ENCODE measurements around the gene WIPF3. TPM values are rescaled to one million over a fixed set of nuclear protein-coding genes. Genes with fewer than 3 reads are reported as not detected.

The WIPF3 gene
- total RNA-seq, 2 donors from 2014 or later: 5.2 to 7.2 TPM

GRCh38 chr7:29793507-29793906 is 12.8 kb upstream of the WIPF3 start:
- H3K27ac Mint-ChIP-seq: no peak overlapping the region
- H3K9me3 Mint-ChIP-seq: no peaks in the 10 kb centered on the region
- Histone ChIP-seq H3K4me3 (ENCODE audit: low read length) (peak overlapping the region; percentile 39), H3K27me3 (ENCODE audit: control insufficient read depth, insufficient read depth, low read length, poor library complexity, severe bottlenecking) (no peaks in the 10 kb centered on the region), H3K4me1 (ENCODE audit: control insufficient read depth, insufficient read depth, low read length) (peaks cover 5% of the 10 kb centered on the region), H3K36me3 (ENCODE audit: control insufficient read depth, insufficient read depth, low read length) (no peaks in the 10 kb centered on the region), H3K9me3 (ENCODE audit: control insufficient read depth, low read length) (no peaks in the 10 kb centered on the region), H3K9ac (ENCODE audit: extremely low read depth, low read length, poor library complexity, severe bottlenecking) (no peak overlapping the region), H3K27ac (ENCODE audit: low read depth, low read length) (no peak overlapping the region)
- peaks cover 11% of the 10 kb centered on the region for H3K27me3 Mint-ChIP-seq (ENCODE audit: insufficient read depth)
- no peaks in the 10 kb centered on the region for H3K36me3 Mint-ChIP-seq (ENCODE audit: low read depth)
- H3K4me1 Mint-ChIP-seq: peaks cover 23% of the 10 kb centered on the region
- TF ChIP-seq CTCF (conservative IDR thresholded peaks at IDR 0.05): no peak
- peak overlapping the region; percentile 28 for H3K4me3 Mint-ChIP-seq
- WGBS, 2 experiments (ENCODE audit: insufficient coverage in 1 of 2, insufficient read length in 1 of 2): 0% methylated on average over 2 of the region's 2 CpGs
- peak; percentile 81 for DNase-seq

GRCh38 chr7:29794959-29795629 is 11.2 kb upstream of the WIPF3 start:
- Mint-ChIP-seq H3K27me3 (ENCODE audit: insufficient read depth) (peaks cover 11% of the 10 kb centered on the region), H3K4me1 (peaks cover 23% of the 10 kb centered on the region), H3K27ac (no peak overlapping the region), H3K4me3 (no peak overlapping the region), H3K36me3 (ENCODE audit: low read depth) (no peaks in the 10 kb centered on the region), H3K9me3 (no peaks in the 10 kb centered on the region)
- Histone ChIP-seq H3K4me1 (ENCODE audit: control insufficient read depth, insufficient read depth, low read length) (peaks cover 5% of the 10 kb centered on the region), H3K9ac (ENCODE audit: extremely low read depth, low read length, poor library complexity, severe bottlenecking) (no peak overlapping the region), H3K27me3 (ENCODE audit: control insufficient read depth, insufficient read depth, low read length, poor library complexity, severe bottlenecking) (no peaks in the 10 kb centered on the region), H3K4me3 (ENCODE audit: low read length) (no peak overlapping the region), H3K9me3 (ENCODE audit: control insufficient read depth, low read length) (no peaks in the 10 kb centered on the region), H3K36me3 (ENCODE audit: control insufficient read depth, insufficient read depth, low read length) (no peaks in the 10 kb centered on the region), H3K27ac (ENCODE audit: low read depth, low read length) (no peak overlapping the region)
- DNase-seq: no peak
- 91 to 93% methylated on average over 4 to 6 of the region's 6 CpGs for WGBS, 2 experiments (ENCODE audit: insufficient coverage in 1 of 2, insufficient read length in 1 of 2)
- TF ChIP-seq CTCF (conservative IDR thresholded peaks at IDR 0.05): no peak

- Histone ChIP-seq H3K36me3 (ENCODE audit: control insufficient read depth, insufficient read depth, low read length) (no peaks in the 10 kb centered on the region), H3K4me1 (ENCODE audit: control insufficient read depth, insufficient read depth, low read length) (peaks cover 5% of the 10 kb centered on the region), H3K9ac (ENCODE audit: extremely low read depth, low read length, poor library complexity, severe bottlenecking) (no peak overlapping the region), H3K4me3 (ENCODE audit: low read length) (no peak overlapping the region), H3K9me3 (ENCODE audit: control insufficient read depth, low read length) (no peaks in the 10 kb centered on the region), H3K27me3 (ENCODE audit: control insufficient read depth, insufficient read depth, low read length, poor library complexity, severe bottlenecking) (no peaks in the 10 kb centered on the region), H3K27ac (ENCODE audit: low read depth, low read length) (no peak overlapping the region)
- 85 to 92% methylated on average over 2 of the region's 2 CpGs for WGBS, 2 experiments (ENCODE audit: insufficient coverage in 1 of 2, insufficient read length in 1 of 2)
- no peaks in the 10 kb centered on the region for H3K36me3 Mint-ChIP-seq (ENCODE audit: low read depth)
- DNase-seq: no peak
- peaks cover 23% of the 10 kb centered on the region for H3K4me1 Mint-ChIP-seq
- H3K9me3 Mint-ChIP-seq: no peaks in the 10 kb centered on the region
- H3K27me3 Mint-ChIP-seq (ENCODE audit: insufficient read depth): peaks cover 11% of the 10 kb centered on the region
- no peak for TF ChIP-seq CTCF (conservative IDR thresholded peaks at IDR 0.05)
- no peak overlapping the region for H3K4me3 Mint-ChIP-seq
- no peak overlapping the region for H3K27ac Mint-ChIP-seq
Observed at GRCh38 chr7:29795696-29796580, 10.4 kb upstream of the WIPF3 start.

Measured in endodermal cell (in vitro differentiated cells).